ENCODE results near the gene C1orf174. TPM values are rescaled to one million over a fixed set of nuclear protein-coding genes. Genes with fewer than 3 reads are reported as not detected.

C1orf174 gene
- total RNA-seq, 1 donor from 2014 or later, result 22.1 TPM

- Mint-ChIP-seq H3K4me3 (ENCODE audit: unreplicated experiment) (no peak overlapping the region), H3K27ac (ENCODE audit: unreplicated experiment) (no peak overlapping the region)
- no peak for TF ChIP-seq CTCF (IDR thresholded peaks at IDR 0.05)
These were observed 16.7 kb downstream of the C1orf174 start for GRCh38 chr1:3883194-3883925.

GRCh38 chr1:3881193-3881480 is 18.9 kb downstream of the C1orf174 start:
- peaks cover 38% of the 10 kb centered on the region for H3K36me3 Mint-ChIP-seq (ENCODE audit: unreplicated experiment)
- peaks cover 9% of the 10 kb centered on the region for H3K9me3 Mint-ChIP-seq (ENCODE audit: unreplicated experiment)
- no peak overlapping the region for H3K4me3 Mint-ChIP-seq (ENCODE audit: unreplicated experiment)
- no peaks in the 10 kb centered on the region for H3K27me3 Mint-ChIP-seq (ENCODE audit: unreplicated experiment)
- no peaks in the 10 kb centered on the region for H3K4me1 Mint-ChIP-seq (ENCODE audit: unreplicated experiment)
- DNase-seq (ENCODE audit: extremely low spot score, unreplicated experiment), result no peak
- no peak overlapping the region for H3K27ac Mint-ChIP-seq (ENCODE audit: unreplicated experiment)
- no peak for TF ChIP-seq CTCF (IDR thresholded peaks at IDR 0.05)

More at GRCh38 chr1:3883194-3883925, 16.7 kb downstream of the C1orf174 start:
- DNase-seq (ENCODE audit: extremely low spot score, unreplicated experiment), result no peak
- Mint-ChIP-seq H3K4me1 (ENCODE audit: unreplicated experiment) (no peaks in the 10 kb centered on the region), H3K27me3 (ENCODE audit: unreplicated experiment) (no peaks in the 10 kb centered on the region), H3K36me3 (ENCODE audit: unreplicated experiment) (peaks cover 39% of the 10 kb centered on the region), H3K9me3 (ENCODE audit: unreplicated experiment) (peaks cover 9% of the 10 kb centered on the region)

GRCh38 chr1:3880429-3881192 is 19.5 kb downstream of the C1orf174 start:
- peaks cover 39% of the 10 kb centered on the region for H3K36me3 Mint-ChIP-seq (ENCODE audit: unreplicated experiment)
- no peak overlapping the region for H3K4me3 Mint-ChIP-seq (ENCODE audit: unreplicated experiment)
- H3K27me3 Mint-ChIP-seq (ENCODE audit: unreplicated experiment), result no peaks in the 10 kb centered on the region
- no peaks in the 10 kb centered on the region for H3K4me1 Mint-ChIP-seq (ENCODE audit: unreplicated experiment)
- TF ChIP-seq CTCF (IDR thresholded peaks at IDR 0.05), result no peak
- DNase-seq (ENCODE audit: extremely low spot score, unreplicated experiment), result no peak
- H3K9me3 Mint-ChIP-seq (ENCODE audit: unreplicated experiment), result peaks cover 9% of the 10 kb centered on the region
- no peak overlapping the region for H3K27ac Mint-ChIP-seq (ENCODE audit: unreplicated experiment)

- H3K36me3 Mint-ChIP-seq (ENCODE audit: unreplicated experiment), result peaks cover 43% of the 10 kb centered on the region
- peaks cover 9% of the 10 kb centered on the region for H3K9me3 Mint-ChIP-seq (ENCODE audit: unreplicated experiment)
- H3K4me1 Mint-ChIP-seq (ENCODE audit: unreplicated experiment), result no peaks in the 10 kb centered on the region
- H3K27ac Mint-ChIP-seq (ENCODE audit: unreplicated experiment), result no peak overlapping the region
- H3K4me3 Mint-ChIP-seq (ENCODE audit: unreplicated experiment), result no peak overlapping the region
- TF ChIP-seq CTCF (IDR thresholded peaks at IDR 0.05), result no peak
- H3K27me3 Mint-ChIP-seq (ENCODE audit: unreplicated experiment), result no peaks in the 10 kb centered on the region
- no peak for DNase-seq (ENCODE audit: extremely low spot score, unreplicated experiment)
These were observed 20.2 kb downstream of the C1orf174 start for GRCh38 chr1:3879787-3880428.

GRCh38 chr1:3879099-3879498 is 21.0 kb downstream of the C1orf174 start:
- TF ChIP-seq CTCF (IDR thresholded peaks at IDR 0.05), result no peak
- no peak overlapping the region for H3K27ac Mint-ChIP-seq (ENCODE audit: unreplicated experiment)
- no peak overlapping the region for H3K4me3 Mint-ChIP-seq (ENCODE audit: unreplicated experiment)
- H3K36me3 Mint-ChIP-seq (ENCODE audit: unreplicated experiment), result peaks cover 36% of the 10 kb centered on the region
- H3K4me1 Mint-ChIP-seq (ENCODE audit: unreplicated experiment), result no peaks in the 10 kb centered on the region
- H3K27me3 Mint-ChIP-seq (ENCODE audit: unreplicated experiment), result no peaks in the 10 kb centered on the region
- no peak for DNase-seq (ENCODE audit: extremely low spot score, unreplicated experiment)
- peaks cover 9% of the 10 kb centered on the region for H3K9me3 Mint-ChIP-seq (ENCODE audit: unreplicated experiment)
